Astrocyte (in vitro differentiated cells and primary cell): ENCODE data around the gene ALPP. TPM values are rescaled to one million over a fixed set of nuclear protein-coding genes. Genes with fewer than 3 reads are reported as not detected.
"Not testable (repeated sequence)": the region's sequence is repeated elsewhere in the genome, so short reads cannot be mapped to it uniquely, and the experiment has no call there.

Experiments
- DNase-seq: peaks from one replicate; pipeline ENCODE4 v3.0.0-alpha.2; 2010; ENCODE audit warnings: low read depth
- FAIRE-seq: peaks from 2 replicates; lab custom pipeline; 2011; peaks lifted over from hg19 to GRCh38; lab: Jason Lieb, UNC
- H2AFZ ChIP-seq: 2 replicates; pipeline ENCODE4 v1.6.0; 2012; ENCODE audit warnings: low read depth, low read length, inconsistent platforms
- H3K27ac ChIP-seq: 2 replicates; pipeline ENCODE4 v1.5.1; 2011; ENCODE audit warnings: low read depth, low read length, inconsistent platforms
- H3K27me3 ChIP-seq: 2 replicates; pipeline ENCODE4 v1.6.0; 2011; ENCODE audit warnings: low read length, inconsistent platforms; ENCODE audit not compliant: insufficient read depth
- H3K36me3 ChIP-seq: 2 replicates; pipeline ENCODE4 v1.5.1; 2011; ENCODE audit warnings: low read length, inconsistent platforms; ENCODE audit not compliant: insufficient read depth
- H3K4me1 ChIP-seq: 2 replicates; pipeline ENCODE4 v1.5.1; 2011; ENCODE audit warnings: low read length, inconsistent platforms; ENCODE audit not compliant: insufficient read depth
- H3K4me2 ChIP-seq: 2 replicates; pipeline ENCODE4 v1.6.0; 2012; ENCODE audit warnings: low read length, inconsistent platforms
- H3K4me3 ChIP-seq: 2 replicates; pipeline ENCODE4 v1.5.1; 2011; ENCODE audit warnings: low read depth, mild to moderate bottlenecking, low read length, inconsistent platforms; ENCODE audit not compliant: insufficient read depth
- H3K79me2 ChIP-seq: 2 replicates; pipeline ENCODE4 v1.6.0; 2012; ENCODE audit warnings: mild to moderate bottlenecking, low read length, inconsistent platforms; ENCODE audit not compliant: insufficient read depth
- H3K9ac ChIP-seq: 2 replicates; pipeline ENCODE4 v1.6.0; 2012; ENCODE audit warnings: mild to moderate bottlenecking, low read length, inconsistent platforms
- H3K9me3 ChIP-seq: 2 replicates; pipeline ENCODE4 v1.5.1; 2012; ENCODE audit warnings: low read depth, mild to moderate bottlenecking, low read length, inconsistent platforms; ENCODE audit not compliant: insufficient read depth
- H4K20me1 ChIP-seq: 2 replicates; pipeline ENCODE4 v1.6.0; 2012; ENCODE audit warnings: low read length, inconsistent platforms; ENCODE audit not compliant: insufficient read depth
- H3K27ac Mint-ChIP-seq: one replicate; pipeline ENCODE4 v1.8.0; 2021; ENCODE audit warnings: mild to moderate bottlenecking, mixed read lengths; ENCODE audit not compliant: unreplicated experiment
- H3K27me3 Mint-ChIP-seq: one replicate; pipeline ENCODE4 v1.8.0; 2021; ENCODE audit warnings: low read depth, mixed read lengths; ENCODE audit not compliant: unreplicated experiment
- H3K36me3 Mint-ChIP-seq: one replicate; pipeline ENCODE4 v1.8.0; 2021; ENCODE audit warnings: low read depth, mixed read lengths; ENCODE audit not compliant: unreplicated experiment
- H3K4me1 Mint-ChIP-seq: one replicate; pipeline ENCODE4 v1.8.0; 2021; ENCODE audit warnings: low read depth, mixed read lengths; ENCODE audit not compliant: unreplicated experiment
- H3K4me3 Mint-ChIP-seq: one replicate; pipeline ENCODE4 v1.8.0; 2021; ENCODE audit warnings: mild to moderate bottlenecking, moderate library complexity, mixed read lengths; ENCODE audit not compliant: unreplicated experiment
- H3K9me3 Mint-ChIP-seq: one replicate; pipeline ENCODE4 v1.8.0; 2021; ENCODE audit warnings: mild to moderate bottlenecking, mixed read lengths; ENCODE audit not compliant: unreplicated experiment
- EZH2 ChIP-seq: IDR thresholded peaks from 2 replicates; pipeline ENCODE4 v1.6.1; 2012; ENCODE audit warnings: mild to moderate bottlenecking, low read length, inconsistent platforms; ENCODE audit not compliant: insufficient read depth
- total RNA-seq: library from RNA; stranded (reverse); gene quantifications from 2 replicates; pipeline ENCODE4 v1.2.1, GENCODE V29; 2021
- TF ChIP-seq, protein P1 (sequence below): IDR thresholded peaks from 2 replicates; pipeline ENCODE4 v1.5.1; 2011; ENCODE audit warnings: low read depth, mild to moderate bottlenecking, inconsistent platforms, low read length, moderate library complexity; ENCODE audit not compliant: insufficient read depth

Gene ALPP
- total RNA-seq, 1 donor from 2014 or later, result 0.32 TPM

DNA sequence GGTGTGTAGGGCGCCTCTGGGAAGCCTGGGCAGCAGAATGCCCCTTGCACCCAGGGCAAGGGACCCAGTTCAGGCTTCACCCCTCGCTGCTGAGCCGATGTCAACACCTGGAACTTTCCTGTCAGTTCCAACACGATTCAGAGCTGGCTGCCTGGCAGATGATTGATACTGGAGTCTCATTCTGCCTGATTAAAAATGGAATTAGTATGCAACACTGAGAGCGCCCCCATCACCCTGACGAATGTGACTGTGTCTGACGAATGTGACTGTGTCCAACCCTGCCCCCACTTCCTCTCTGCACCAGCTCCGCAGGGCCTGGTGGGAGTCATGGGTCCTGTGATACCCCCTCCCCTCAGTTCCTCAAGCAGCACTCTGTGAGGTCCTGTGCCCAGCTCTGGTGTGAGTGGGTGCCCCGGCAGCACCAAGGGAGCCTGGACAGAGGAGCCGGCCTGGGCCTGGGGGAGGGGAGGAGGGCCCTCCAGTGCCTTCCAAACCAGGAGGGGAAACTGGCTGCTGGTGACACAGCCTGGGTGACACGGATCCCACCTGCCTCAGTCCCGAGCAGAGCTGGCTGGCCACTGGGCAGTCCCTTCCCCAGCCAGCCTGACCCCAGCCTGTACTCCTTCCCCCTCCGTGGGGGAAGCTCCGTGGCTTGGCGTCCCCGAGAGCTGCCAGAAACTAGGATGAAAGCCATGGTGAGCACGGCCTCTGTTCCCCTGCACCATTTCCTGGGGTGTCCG lies 41.4 kb upstream of the ALPP start:
- Histone ChIP-seq H3K27ac (no peak overlapping the region), H3K9ac (no peak overlapping the region), H3K27me3 (no peaks in the 10 kb centered on the region), H3K36me3 (no peaks in the 10 kb centered on the region), H3K4me2 (no peak overlapping the region), H3K9me3 (no peaks in the 10 kb centered on the region), H3K4me3 (no peak overlapping the region), H3K4me1 (no peaks in the 10 kb centered on the region), H3K79me2 (no peaks in the 10 kb centered on the region), H2AFZ (no peak overlapping the region), H4K20me1 (no peaks in the 10 kb centered on the region)
- no peak for TF ChIP-seq EZH2
- TF ChIP-seq, protein P1, sequence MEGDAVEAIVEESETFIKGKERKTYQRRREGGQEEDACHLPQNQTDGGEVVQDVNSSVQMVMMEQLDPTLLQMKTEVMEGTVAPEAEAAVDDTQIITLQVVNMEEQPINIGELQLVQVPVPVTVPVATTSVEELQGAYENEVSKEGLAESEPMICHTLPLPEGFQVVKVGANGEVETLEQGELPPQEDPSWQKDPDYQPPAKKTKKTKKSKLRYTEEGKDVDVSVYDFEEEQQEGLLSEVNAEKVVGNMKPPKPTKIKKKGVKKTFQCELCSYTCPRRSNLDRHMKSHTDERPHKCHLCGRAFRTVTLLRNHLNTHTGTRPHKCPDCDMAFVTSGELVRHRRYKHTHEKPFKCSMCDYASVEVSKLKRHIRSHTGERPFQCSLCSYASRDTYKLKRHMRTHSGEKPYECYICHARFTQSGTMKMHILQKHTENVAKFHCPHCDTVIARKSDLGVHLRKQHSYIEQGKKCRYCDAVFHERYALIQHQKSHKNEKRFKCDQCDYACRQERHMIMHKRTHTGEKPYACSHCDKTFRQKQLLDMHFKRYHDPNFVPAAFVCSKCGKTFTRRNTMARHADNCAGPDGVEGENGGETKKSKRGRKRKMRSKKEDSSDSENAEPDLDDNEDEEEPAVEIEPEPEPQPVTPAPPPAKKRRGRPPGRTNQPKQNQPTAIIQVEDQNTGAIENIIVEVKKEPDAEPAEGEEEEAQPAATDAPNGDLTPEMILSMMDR, result no peak
- no peak overlapping the region for H3K27ac Mint-ChIP-seq
- no peak overlapping the region for H3K4me3 Mint-ChIP-seq
- H3K9me3 Mint-ChIP-seq, result peaks cover 4% of the 10 kb centered on the region
- no peaks in the 10 kb centered on the region for H3K4me1 Mint-ChIP-seq
- H3K27me3 Mint-ChIP-seq, result peaks cover 5% of the 10 kb centered on the region
- peaks cover 9% of the 10 kb centered on the region for H3K36me3 Mint-ChIP-seq
- FAIRE-seq (no peak), DNase-seq (no peak)

DNA sequence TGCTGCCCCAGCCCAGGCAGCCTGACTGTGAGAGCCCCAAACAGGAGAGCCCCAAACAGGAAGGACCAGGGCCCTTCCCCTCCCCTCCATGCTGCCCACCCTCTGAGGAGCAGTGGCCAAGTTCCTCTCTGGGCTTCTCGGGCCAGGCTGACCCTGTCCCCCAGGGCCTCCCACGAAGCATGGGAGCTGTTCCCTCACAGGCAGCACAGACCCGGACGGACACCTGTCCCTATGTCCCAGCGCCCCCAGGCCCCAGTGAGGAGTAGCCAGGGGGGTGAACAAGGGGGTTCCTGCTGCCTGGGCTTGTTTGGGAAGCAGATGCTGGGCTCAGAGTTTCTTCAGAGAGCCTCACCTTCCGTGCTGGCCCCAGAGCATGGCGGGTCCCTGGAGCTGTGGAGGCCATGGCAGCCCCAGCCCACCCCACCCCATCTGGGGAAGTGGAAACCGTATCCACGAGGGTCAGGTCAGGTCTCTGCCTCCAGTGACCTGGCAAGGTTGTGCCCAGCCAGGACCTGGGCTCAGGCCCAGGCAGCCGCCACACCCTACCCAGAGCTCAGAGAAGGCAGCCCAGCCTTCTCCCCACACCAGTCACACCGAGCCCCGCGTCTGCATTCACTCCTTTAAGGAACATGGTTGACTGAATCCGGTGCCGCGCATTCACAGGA lies 40.3 kb upstream of the ALPP start:
- not testable (repeated sequence) for H3K27me3 ChIP-seq, H3K4me1 ChIP-seq, H3K36me3 Mint-ChIP-seq, H3K9me3 Mint-ChIP-seq, H4K20me1 ChIP-seq, H3K4me3 ChIP-seq, H3K4me3 Mint-ChIP-seq, DNase-seq, H3K4me2 ChIP-seq, H3K27ac Mint-ChIP-seq, H3K79me2 ChIP-seq, FAIRE-seq, H3K4me1 Mint-ChIP-seq, H2AFZ ChIP-seq, H3K9me3 ChIP-seq, H3K9ac ChIP-seq, H3K36me3 ChIP-seq, H3K27me3 Mint-ChIP-seq, H3K27ac ChIP-seq

DNA sequence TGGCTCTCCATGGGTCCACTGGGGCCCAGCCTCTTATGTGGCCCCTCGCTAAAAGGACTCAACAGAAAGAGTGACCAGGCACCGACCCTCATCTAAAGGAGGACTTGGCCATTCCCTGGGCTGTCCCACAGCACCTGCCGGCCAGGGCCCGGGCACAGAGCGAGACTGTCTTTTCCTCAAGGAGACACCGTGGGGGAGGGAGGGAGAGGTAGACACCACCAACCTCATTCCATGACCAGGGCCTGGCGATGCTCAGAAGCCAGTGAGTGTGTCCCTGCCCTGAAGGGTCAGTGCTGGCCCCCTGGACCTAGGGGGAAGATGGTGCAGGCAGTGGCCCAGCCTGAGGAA lies 39.8 kb upstream of the ALPP start:
- DNase-seq, result no peak
- Mint-ChIP-seq H3K27ac (no peak overlapping the region), H3K4me1 (no peaks in the 10 kb centered on the region), H3K27me3 (peaks cover 7% of the 10 kb centered on the region), H3K9me3 (peaks cover 4% of the 10 kb centered on the region), H3K4me3 (no peak overlapping the region), H3K36me3 (peaks cover 9% of the 10 kb centered on the region)
- Histone ChIP-seq H3K9ac (no peak overlapping the region), H3K4me3 (no peak overlapping the region), H3K9me3 (no peaks in the 10 kb centered on the region), H3K4me1 (no peaks in the 10 kb centered on the region), H3K79me2 (no peaks in the 10 kb centered on the region), H3K27me3 (no peaks in the 10 kb centered on the region), H4K20me1 (no peaks in the 10 kb centered on the region), H3K27ac (no peak overlapping the region), H3K4me2 (no peak overlapping the region), H2AFZ (no peak overlapping the region), H3K36me3 (no peaks in the 10 kb centered on the region)
- FAIRE-seq, result no peak
- no peak for TF ChIP-seq EZH2
- TF ChIP-seq, protein P1, result no peak
